IPS-15b (cell line): ENCODE data around the gene HERPUD2.

Source experiments
- H3K27me3 ChIP-seq: one replicate; pipeline ENCODE4 v1.6.1; 2013; ENCODE audit warnings: low read length; ENCODE audit not compliant: control insufficient read depth, insufficient read depth
- H3K36me3 ChIP-seq: one replicate; pipeline ENCODE4 v1.6.1; 2013; ENCODE audit warnings: low read length; ENCODE audit not compliant: control insufficient read depth, insufficient read depth
- H3K4me1 ChIP-seq: one replicate; pipeline ENCODE4 v1.6.1; 2013; ENCODE audit warnings: mild to moderate bottlenecking, low read length; ENCODE audit not compliant: control insufficient read depth, insufficient read depth
- H3K4me3 ChIP-seq: one replicate; pipeline ENCODE4 v1.5.1; 2013; ENCODE audit warnings: low read depth, low read length
- H3K9ac ChIP-seq: one replicate; pipeline ENCODE4 v1.6.1; 2013; ENCODE audit warnings: low read depth, mild to moderate bottlenecking, low read length
- H3K9me3 ChIP-seq: one replicate; pipeline ENCODE4 v1.6.1; 2013; ENCODE audit warnings: mild to moderate bottlenecking, low read length; ENCODE audit not compliant: control insufficient read depth, insufficient read depth

The HERPUD2 gene

DNA sequence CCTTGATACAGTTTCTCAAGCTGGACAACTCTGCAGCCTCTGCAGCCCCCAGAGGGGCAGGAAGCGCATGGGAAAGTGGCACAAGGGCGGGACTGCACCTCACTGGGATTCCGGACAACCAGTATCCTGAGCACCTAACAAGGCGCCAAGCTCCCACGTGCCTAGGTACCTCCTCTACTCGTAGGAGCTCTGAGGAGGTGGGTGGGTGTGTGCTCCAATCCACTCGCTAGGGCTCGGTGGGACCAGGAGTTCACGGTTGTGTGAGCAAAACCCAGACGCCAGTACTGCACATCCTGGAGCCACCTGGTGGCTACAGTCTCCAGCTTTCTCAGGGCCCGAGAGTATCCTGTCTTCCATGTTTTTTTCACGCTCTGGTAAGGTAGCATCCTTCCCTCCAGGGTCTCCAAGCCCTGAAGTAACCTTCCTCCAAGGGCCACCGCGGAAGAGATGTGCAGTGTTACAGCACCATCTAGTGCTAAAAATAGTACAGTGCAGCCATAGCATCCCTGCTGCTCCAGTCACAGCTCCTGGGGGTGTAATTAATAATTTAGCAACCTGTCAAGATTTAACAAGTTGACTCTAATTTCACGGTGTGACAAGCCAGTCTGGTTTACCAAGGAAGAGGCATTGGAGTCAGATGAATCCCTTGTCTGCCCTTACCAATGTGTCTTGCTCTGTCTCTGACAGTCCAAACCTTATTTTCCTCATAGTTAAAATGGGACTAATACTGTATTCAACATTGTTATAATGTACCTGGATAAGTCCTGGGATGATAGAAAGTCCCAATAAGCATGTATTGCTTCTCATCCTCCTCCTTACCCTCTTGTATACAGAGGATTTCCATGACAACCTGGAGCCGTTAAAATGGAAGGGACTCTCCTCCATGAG is 70.4 kb downstream of the HERPUD2 start:
- Histone ChIP-seq H3K9ac (no peak overlapping the region), H3K36me3 (no peaks in the 10 kb centered on the region), H3K4me1 (peaks cover 6% of the 10 kb centered on the region), H3K27me3 (no peaks in the 10 kb centered on the region), H3K9me3 (no peaks in the 10 kb centered on the region), H3K4me3 (peak overlapping the region; percentile 30)

DNA sequence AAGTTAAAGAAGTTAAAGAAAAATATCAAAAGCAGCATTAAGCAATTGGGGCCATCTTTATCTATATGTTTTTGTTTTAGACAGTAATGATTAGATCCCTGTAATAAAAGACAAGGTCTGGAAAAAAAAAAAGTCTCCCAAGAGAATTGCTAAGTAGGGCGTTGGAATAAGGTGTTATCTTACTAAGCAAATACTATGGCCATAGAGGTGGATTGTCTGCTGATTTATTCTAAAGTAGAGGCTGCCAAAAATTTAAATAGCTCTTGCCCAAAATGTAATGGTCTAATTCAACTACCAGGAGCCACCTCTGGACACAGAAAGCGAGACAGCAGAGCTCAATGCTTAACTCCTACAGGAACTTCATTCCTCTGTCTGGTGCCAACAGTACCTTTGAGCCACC is 71.6 kb downstream of the HERPUD2 start:
- no peaks in the 10 kb centered on the region for H3K27me3 ChIP-seq
- no peak overlapping the region for H3K9ac ChIP-seq
- H3K36me3 ChIP-seq, result no peaks in the 10 kb centered on the region
- H3K9me3 ChIP-seq, result no peaks in the 10 kb centered on the region
- peaks cover 6% of the 10 kb centered on the region for H3K4me1 ChIP-seq
- H3K4me3 ChIP-seq, result no peak overlapping the region

DNA sequence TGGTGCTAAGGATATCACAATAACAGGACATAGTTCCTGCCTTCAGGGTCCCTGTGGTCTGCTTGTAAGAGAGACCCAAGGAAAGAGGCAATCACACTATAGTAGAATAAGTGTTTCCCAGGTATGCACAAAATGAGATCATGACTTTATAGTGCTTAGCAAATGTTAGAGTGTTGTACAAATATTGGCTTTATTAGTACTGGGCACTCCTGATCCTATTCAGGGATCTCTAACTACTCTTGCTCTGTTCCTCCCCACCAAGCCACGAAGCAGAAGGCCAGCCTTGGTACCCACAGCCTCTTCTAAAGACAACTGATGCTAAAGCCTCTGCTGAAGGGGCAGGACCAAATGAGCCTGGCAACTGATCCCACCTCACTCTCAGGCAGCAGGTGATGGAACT is 75.1 kb downstream of the HERPUD2 start:
- H3K4me3 ChIP-seq, result no peak overlapping the region
- no peak overlapping the region for H3K9ac ChIP-seq
- H3K27me3 ChIP-seq, result no peaks in the 10 kb centered on the region
- H3K4me1 ChIP-seq, result no peaks in the 10 kb centered on the region
- no peaks in the 10 kb centered on the region for H3K9me3 ChIP-seq
- no peaks in the 10 kb centered on the region for H3K36me3 ChIP-seq

DNA sequence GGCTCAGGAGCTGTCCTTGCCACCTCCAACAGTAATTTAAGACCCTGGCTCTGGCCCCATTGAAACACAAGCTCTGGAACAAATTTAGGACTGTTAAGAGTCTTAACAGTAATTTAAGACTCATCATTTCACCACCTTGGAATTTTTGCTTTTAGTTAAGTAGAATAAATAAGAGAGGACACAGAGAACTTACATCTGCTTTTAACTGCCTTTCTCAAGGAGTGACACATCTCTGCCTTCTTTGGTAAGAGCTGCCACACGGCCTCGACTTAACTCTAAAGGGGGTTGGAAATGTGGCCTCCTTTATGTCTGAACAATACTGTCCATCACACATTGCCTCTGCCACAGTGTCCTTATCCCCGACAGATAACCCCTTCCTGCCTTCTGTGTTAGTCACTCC is 77.9 kb downstream of the HERPUD2 start:
- no peaks in the 10 kb centered on the region for H3K4me1 ChIP-seq
- no peaks in the 10 kb centered on the region for H3K27me3 ChIP-seq
- no peak overlapping the region for H3K9ac ChIP-seq
- no peak overlapping the region for H3K4me3 ChIP-seq
- no peaks in the 10 kb centered on the region for H3K36me3 ChIP-seq
- no peaks in the 10 kb centered on the region for H3K9me3 ChIP-seq

DNA sequence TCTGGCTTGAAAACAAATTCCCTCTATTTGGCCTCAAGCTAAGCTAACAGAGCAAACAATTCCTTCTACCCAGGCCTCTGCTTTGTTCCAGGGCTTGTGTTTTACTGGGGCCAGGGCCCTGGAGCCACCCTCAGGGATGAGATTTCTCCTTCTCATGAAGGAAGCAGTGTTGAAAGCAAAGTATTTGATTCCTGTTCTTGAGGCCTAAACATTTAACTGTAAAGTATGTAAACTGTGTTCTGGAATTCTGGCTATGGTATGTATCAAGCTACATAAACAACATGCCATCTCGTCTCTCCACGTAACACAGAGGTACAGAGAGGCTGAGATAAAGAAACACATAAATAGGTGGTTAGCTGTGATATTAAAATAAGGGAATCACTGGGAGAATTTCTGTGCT is 81.8 kb downstream of the HERPUD2 start:
- Histone ChIP-seq H3K36me3 (no peaks in the 10 kb centered on the region), H3K9ac (no peak overlapping the region), H3K9me3 (no peaks in the 10 kb centered on the region), H3K27me3 (no peaks in the 10 kb centered on the region), H3K4me3 (no peak overlapping the region), H3K4me1 (no peaks in the 10 kb centered on the region)

DNA sequence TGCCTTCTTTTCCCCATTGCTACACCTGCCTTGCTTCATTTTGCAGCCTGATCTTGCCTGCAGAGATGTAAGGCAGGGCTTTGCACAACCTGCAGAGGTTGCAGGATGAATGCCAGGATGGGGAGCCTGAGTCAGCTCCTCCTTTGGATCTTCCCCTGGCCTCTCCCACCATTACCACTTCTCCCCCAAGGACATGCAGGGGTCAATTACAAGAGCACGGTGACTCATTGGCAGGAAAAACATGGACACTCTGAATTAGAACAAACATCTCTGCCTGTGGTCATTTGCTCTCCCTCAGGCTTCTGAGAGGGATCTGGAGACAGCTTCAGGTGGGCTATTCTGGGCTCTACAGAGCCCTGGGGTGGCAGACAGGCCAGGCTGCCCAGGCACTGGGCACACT is 89.2 kb downstream of the HERPUD2 start:
- Histone ChIP-seq H3K4me1 (no peaks in the 10 kb centered on the region), H3K9ac (no peak overlapping the region), H3K36me3 (no peaks in the 10 kb centered on the region), H3K4me3 (no peak overlapping the region), H3K9me3 (no peaks in the 10 kb centered on the region), H3K27me3 (no peaks in the 10 kb centered on the region)

DNA sequence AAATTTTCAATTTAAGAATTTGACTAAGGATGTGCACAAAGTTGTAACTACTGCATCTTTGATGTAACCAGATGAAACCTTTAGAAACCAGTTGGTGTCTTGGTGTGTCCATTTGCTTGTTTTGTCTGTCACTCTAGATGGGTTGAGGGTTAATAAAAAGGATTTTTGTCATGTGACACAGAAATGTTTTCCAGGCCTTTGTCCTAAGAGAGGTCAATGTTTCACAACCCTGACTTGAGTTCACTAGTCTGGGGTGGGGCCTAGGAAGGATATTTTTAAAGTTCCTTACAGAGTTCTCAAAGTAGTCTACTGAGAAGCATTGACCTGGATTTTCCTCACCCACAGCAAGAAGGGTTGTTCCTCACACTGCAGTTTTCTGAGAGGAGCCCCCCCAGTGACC is 90.3 kb downstream of the HERPUD2 start:
- no peak overlapping the region for H3K9ac ChIP-seq

DNA sequence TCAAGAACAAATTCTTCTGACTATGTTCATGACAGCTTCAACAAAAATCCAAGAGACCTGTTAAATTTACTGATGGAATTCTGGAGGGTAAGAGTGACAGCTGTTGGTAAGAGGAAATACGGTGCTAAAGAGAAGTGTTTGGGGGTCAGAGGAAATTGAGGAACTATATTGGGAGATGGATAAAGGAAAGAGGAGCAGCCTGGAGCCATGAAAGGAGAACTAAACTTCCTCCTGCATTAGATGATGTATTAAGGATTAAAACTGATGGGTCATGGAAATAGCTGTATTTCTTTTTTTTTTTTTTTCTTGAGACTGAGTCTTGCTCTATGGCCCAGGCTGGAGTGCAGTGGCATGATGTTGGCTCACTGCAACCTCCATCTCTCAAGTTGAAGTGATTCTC is 95.3 kb downstream of the HERPUD2 start:
- Histone ChIP-seq H3K9ac (no peak overlapping the region), H3K4me3 (no peak overlapping the region), H3K36me3 (no peaks in the 10 kb centered on the region), H3K9me3 (no peaks in the 10 kb centered on the region), H3K27me3 (no peaks in the 10 kb centered on the region), H3K4me1 (no peaks in the 10 kb centered on the region)

More for the DNA sequence above, 90.3 kb downstream of the HERPUD2 start:
- H3K36me3 ChIP-seq, result no peaks in the 10 kb centered on the region
- no peaks in the 10 kb centered on the region for H3K27me3 ChIP-seq
- no peak overlapping the region for H3K4me3 ChIP-seq
- no peaks in the 10 kb centered on the region for H3K9me3 ChIP-seq
- no peaks in the 10 kb centered on the region for H3K4me1 ChIP-seq

DNA sequence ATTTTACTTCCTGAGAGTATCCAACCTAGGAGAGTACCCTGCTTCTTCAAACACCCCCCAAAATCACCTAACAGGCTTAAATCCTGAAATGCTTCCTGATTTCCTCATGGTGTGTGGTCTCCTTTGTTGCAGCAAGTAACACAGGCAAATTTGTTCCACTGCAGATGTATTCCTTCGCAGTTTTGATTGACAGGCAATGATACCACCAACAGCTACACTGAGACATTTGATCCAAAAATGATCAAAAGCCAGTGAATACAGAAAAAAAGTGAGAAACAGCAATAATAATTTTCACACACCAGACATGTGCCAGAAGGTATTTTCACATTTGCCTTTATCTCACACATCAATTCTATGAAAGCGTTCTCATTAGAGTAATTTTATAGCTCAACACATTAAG is 95.9 kb downstream of the HERPUD2 start:
- Histone ChIP-seq H3K36me3 (no peaks in the 10 kb centered on the region), H3K9me3 (no peaks in the 10 kb centered on the region), H3K9ac (no peak overlapping the region), H3K27me3 (no peaks in the 10 kb centered on the region), H3K4me3 (no peak overlapping the region), H3K4me1 (no peaks in the 10 kb centered on the region)

DNA sequence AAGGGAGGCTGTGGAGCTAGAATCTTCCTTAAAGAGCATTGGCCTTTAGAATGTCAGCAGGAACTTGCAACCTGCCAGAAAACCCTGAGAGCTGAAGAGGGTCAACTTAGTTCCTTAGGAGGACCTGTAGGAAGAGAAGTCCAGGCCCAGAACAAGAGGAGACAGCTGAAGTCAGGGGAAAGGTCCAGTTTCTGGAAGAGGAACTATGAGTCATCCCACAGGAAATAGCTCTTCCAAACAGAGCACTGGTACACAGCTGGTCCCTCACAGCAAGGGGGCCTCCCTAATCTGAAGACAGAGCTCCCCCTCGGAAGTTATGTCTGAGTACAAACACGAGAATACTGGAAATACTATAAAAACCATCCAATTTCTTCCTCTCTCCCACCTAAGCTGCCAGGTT is 98.9 kb downstream of the HERPUD2 start:
- Histone ChIP-seq H3K9me3 (no peaks in the 10 kb centered on the region), H3K27me3 (no peaks in the 10 kb centered on the region), H3K9ac (no peak overlapping the region), H3K4me1 (no peaks in the 10 kb centered on the region), H3K36me3 (no peaks in the 10 kb centered on the region), H3K4me3 (no peak overlapping the region)

DNA sequence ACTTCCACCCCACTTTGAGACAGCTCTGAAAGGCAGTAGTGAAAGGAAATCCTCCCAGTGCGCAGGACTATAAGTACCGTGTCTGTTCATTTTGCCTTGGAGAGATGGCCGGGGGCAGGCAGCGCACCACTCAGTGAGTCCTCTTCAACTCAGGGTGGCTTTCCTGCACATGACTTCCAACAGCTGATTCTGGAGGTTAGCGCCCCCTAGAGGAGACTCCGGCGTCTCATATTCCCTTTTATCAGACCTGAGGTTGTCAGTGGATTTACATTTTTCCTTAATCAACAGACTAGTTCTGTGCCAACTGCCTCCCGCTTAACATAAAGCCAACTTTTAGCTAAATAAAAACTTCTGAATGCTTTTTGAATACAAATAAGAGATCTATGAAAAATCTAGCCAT is 101.0 kb downstream of the HERPUD2 start:
- Histone ChIP-seq H3K27me3 (no peaks in the 10 kb centered on the region), H3K4me1 (no peaks in the 10 kb centered on the region), H3K9me3 (no peaks in the 10 kb centered on the region), H3K36me3 (no peaks in the 10 kb centered on the region), H3K4me3 (no peak overlapping the region), H3K9ac (no peak overlapping the region)

DNA sequence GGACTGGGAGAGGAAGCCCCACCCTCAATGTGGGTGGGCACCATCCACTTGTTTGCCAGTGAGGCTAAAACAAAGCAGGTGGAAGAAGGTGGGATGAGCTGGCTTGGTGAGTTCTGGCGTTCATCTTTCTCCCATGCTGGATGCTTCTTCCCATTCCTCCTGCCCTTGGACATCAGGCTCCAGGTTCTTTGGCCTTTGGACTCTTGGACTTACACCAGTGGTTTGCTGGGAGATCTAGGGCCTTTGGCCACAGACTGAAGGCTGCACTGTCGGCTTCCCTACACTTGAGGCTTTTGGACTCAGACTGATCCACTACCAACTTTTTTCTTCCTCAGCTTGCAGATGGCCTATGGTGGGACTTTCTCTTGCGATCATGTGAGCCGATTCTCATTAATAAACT is 106.3 kb downstream of the HERPUD2 start:
- H3K27me3 ChIP-seq, result no peaks in the 10 kb centered on the region
- H3K4me1 ChIP-seq, result no peaks in the 10 kb centered on the region
- no peaks in the 10 kb centered on the region for H3K9me3 ChIP-seq
- H3K9ac ChIP-seq, result no peak overlapping the region
- H3K4me3 ChIP-seq, result no peak overlapping the region
- no peaks in the 10 kb centered on the region for H3K36me3 ChIP-seq
